Measurements from ENCODE around the gene ATP8B4.

DNA sequence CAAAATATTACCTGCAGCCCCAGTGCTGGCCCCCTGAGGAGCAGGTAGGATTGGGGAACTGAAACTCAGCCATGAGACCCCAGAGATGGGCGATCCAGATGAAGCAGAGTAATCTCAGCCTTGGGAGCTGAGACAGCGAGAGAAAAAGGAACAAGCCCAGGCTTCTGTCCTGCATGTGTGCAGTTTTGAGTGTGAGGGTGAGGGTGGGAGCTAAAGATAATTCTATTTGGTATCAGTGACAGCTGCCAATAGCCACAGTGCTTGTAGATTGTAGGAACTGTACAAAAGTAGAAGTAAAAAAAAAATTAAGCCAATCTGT is 5.9 kb downstream of the ATP8B4 start:
- TF ChIP-seq, protein P1, sequence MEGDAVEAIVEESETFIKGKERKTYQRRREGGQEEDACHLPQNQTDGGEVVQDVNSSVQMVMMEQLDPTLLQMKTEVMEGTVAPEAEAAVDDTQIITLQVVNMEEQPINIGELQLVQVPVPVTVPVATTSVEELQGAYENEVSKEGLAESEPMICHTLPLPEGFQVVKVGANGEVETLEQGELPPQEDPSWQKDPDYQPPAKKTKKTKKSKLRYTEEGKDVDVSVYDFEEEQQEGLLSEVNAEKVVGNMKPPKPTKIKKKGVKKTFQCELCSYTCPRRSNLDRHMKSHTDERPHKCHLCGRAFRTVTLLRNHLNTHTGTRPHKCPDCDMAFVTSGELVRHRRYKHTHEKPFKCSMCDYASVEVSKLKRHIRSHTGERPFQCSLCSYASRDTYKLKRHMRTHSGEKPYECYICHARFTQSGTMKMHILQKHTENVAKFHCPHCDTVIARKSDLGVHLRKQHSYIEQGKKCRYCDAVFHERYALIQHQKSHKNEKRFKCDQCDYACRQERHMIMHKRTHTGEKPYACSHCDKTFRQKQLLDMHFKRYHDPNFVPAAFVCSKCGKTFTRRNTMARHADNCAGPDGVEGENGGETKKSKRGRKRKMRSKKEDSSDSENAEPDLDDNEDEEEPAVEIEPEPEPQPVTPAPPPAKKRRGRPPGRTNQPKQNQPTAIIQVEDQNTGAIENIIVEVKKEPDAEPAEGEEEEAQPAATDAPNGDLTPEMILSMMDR (IDR thresholded peaks at IDR 0.05; ENCODE audit: borderline replicate concordance, extremely low read depth, low read length, poor library complexity, severe bottlenecking), result no peak
- no peak for TF ChIP-seq EZH2 (IDR thresholded peaks at IDR 0.05; ENCODE audit: borderline replicate concordance, low read depth, low read length, severe bottlenecking)

Measured in DND-41 (cell line).